CD4-positive, alpha-beta T cell treated with Interleukin-12 subunit alpha and Interleukin-12 subunit beta, for 1 hour (primary cell): ENCODE measurements around the gene ASZ1.

Experiments
- DNase-seq: peaks from one replicate; pipeline ENCODE4 v3.0.0-alpha.2; 2020

ASZ1 gene

DNA sequence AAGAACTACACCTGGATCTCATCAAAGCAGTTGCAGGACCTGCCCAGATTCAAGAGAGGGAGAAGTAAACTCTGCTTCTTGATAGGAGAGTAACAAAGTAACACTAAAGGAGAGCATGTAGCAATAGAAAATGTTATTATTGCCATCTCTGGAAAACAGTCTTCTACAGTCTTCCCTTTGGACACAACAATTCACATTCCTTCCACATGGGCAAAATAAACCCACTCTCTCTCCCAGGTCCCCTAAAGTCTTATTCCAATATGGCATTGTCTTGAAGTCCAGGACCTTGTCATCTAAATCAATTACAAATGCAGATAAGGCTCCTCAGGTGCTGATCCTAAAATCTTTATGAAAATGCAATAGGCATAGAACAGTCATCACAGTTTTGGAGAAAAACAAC lies 94.1 kb downstream of the ASZ1 start:
- DNase-seq = no peak

DNA sequence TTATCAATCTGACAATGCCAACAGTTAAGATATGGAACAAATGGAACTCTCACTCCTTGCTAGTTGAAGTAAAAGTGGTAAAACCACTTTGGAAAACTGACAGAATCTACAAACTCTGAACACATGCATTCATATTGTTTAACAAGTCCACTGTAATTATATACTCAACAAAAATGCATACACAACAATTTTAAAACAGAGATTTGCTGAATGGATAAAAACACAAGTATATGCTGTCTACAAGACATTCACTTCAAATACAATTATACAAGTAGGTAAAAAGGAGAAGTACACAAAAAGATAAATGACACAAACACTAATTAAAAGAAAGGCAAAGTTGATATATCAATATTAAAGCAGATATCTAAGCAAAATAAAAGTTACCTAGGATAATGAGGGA lies 95.3 kb downstream of the ASZ1 start:
- DNase-seq = no peak

DNA sequence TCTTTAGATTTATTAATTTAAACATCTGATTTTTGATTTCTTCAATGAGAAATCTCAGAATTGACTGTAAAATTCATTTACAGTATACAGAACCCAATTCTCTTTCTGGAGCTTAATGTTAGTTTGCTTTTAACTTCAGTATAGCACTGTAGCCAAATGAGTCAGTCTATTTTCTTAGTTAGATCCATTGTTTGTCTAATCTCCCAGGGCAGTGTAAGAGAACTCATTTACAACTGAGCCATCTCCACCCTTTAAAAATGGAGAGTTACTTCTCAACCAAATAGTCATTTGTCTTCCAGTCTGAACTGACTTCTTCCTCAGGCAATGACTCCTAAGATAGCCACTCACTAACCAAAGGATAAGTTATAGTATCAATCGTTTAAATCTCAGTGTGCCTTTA lies 101.5 kb downstream of the ASZ1 start:
- DNase-seq = no peak

DNA sequence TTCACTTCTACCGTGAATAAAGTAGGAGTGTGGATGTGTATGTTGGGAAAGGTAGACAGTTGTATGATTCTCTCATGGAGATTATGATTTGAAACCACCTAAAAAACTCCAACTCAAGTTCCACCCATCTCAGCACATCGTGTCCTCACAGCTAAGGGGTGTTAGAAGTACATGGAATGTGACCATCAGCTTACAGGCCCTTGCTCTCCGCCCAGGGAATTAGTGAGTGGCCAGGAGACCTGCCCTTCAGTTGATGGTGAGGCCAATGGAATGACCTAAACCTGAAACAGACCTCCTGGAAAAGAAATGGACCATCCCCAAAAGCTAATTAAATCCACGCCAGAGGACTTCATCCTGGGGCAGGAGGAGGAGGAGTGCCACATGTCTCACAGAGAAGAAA lies 102.3 kb downstream of the ASZ1 start:
- DNase-seq = no peak

DNA sequence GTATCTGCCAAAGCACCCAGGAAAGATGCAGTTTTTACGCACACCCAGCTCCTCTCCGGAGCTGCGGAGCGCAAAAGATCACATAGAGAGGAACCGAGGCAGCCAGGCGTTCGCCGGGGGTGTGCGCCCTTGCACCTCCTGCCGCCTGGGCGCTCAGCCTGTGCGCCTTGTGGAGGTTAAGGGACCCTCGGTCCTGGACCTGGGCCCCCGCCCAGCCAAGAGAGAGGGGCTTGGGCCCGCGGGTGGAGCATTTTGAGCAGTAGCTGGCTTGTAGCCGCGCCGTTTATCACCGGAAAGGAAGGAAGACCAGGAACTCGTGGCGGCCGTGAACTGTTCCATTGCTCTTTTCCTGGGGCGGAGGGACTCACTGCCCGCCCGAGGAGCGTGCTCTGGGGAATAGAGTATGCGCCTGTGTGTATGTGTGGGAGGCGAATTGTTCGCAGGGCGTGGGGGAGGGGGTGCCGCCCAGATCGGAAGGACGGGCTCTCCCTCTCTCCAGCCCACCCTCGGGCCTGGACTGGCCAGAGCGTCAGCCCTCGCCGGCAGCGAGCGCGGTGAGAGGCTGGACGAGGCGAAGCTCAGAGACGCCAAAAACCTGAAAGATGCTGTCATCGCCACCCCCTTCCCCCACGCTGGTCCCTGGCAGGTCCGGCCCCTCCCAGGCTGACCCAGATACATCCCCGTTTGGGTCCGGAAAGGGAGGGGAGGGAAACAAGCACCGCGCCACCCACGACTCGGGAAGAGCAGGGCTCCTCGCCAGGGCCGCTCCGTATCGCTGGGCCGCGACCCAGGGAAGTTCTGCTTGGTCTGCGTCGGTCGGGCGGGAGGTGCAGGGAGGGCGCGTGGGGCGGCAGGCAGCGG lies 103.2 kb downstream of the ASZ1 start:
- DNase-seq = no peak

DNA sequence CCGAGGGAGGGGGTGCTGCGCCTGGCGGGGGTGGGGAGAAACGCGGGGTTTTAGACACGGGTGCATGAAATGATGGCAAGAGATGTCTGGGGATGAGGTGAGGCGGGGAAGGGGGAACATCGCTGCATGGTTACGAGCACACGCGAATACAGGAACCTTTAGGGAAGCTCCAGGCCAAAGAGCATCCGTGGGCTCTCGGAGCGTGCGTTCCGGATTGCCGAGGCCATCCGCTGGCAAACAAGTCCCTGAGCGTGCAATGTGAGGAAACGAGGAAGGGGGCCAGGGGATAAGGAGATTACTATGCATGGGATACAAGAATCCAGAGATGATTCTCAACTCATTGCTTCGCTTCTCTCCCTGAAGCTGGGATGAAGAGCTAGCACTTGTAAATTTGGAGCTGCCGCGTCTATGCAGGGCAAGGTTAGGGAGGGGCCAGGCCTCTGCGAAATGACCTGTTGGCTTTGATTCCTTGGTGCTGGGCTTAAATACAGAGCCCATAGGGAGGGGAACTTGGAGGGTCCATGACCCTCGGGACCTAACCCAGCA lies 103.9 kb downstream of the ASZ1 start:
- no peak for DNase-seq

DNA sequence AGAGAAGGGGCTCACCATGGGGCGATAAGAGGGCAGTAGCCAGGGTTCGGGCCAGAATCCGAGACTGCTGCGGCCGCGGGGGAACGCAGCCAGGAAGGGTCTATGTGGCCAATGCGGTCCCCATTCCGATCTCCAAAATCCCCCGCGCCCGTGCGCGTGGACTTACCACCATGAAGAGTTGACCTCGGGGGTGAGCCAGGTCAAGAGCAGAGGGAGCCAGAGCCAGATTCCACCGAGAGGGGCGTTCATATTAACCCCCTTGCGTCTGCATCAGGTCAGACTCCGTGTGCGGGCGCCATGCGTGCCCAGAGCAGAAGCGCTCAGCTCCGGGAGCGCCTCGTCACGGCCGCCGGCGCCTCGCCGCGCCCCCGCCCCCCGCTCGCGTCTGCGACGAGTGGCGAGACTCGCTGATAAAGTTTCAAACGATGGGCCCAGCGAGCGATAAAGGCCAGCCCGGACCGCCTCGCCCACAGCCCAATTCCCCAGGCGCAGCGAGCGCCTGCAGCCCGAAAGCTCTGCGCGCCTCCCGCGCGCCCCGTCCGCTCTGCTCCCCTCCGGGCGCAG lies 104.5 kb downstream of the ASZ1 start, which contains the start of gene WNT2:
Gene WNT2, minus strand, starts transcription at position 318 of the 564 bp plus-strand sequence. Its CDS starts 69 bp downstream, at position 249.
- DNase-seq = no peak

DNA sequence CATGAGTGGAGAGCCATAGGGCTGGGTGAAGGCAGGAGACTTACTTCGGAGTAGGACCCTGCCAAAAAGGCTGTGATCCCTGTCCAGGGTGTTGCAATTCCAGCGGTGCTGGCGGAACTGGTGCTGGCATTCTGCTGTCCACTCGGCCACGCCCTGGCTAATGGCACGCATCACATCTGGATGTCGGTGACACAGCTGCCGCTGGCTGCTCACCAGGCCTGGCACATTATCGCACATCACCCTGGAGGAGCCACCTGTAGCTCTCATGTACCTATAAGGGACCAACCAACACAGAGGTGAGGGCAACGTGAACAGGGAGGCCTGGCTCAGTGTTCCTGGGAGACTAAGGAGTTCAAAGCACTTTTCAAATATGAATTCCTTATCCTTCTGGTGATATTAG lies 106.8 kb downstream of the ASZ1 start:
- DNase-seq = no peak

DNA sequence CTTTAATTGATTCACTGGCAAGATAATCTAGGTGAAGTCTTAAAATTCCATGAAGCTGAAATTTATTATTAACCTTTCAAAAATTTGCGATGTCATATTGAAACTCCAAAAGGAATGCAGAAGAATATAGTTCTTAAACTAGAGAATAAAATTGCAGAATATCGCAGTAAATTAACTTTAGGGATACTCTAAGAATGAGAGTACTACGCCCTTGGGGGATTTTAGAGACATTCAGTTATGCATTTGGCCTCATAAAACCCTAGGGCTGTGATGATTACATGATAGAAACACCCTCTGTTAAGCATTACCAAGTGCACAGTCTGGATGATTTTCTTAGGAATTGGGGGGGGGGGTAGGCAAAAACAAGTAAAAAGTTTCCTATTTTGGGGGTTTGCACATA lies 108.1 kb downstream of the ASZ1 start:
- no peak for DNase-seq

DNA sequence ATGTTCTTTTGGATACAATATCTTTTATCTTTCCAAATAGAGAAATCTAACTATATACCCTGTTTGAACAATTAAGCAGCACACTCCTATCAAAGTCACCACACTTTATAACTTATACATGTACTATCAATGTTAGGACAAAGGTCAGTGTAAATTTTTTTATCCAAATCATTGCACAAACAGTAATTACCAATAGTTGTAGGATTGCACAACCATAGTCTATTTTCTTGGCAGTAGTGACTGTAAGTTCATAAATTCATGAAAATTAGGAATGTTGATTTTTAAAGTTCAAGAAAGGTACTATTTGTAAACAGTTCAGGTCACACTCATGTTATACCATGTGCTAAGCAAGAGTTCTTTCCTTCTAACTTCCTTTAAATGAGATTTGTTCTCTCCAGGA lies 113.7 kb downstream of the ASZ1 start:
- no peak for DNase-seq
